Measurements from ENCODE around the gene IDI1.
"Not testable (repeated sequence)": the region's sequence is repeated elsewhere in the genome, so short reads cannot be mapped to it uniquely, and the experiment has no call there.

Gene IDI1

GRCh38 chr10:1010703-1011102 is 38.2 kb downstream of the IDI1 start:
- DNase-seq (ENCODE audit: low read depth) = no peak
- TF ChIP-seq, protein P1, sequence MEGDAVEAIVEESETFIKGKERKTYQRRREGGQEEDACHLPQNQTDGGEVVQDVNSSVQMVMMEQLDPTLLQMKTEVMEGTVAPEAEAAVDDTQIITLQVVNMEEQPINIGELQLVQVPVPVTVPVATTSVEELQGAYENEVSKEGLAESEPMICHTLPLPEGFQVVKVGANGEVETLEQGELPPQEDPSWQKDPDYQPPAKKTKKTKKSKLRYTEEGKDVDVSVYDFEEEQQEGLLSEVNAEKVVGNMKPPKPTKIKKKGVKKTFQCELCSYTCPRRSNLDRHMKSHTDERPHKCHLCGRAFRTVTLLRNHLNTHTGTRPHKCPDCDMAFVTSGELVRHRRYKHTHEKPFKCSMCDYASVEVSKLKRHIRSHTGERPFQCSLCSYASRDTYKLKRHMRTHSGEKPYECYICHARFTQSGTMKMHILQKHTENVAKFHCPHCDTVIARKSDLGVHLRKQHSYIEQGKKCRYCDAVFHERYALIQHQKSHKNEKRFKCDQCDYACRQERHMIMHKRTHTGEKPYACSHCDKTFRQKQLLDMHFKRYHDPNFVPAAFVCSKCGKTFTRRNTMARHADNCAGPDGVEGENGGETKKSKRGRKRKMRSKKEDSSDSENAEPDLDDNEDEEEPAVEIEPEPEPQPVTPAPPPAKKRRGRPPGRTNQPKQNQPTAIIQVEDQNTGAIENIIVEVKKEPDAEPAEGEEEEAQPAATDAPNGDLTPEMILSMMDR (IDR thresholded peaks at IDR 0.05; ENCODE audit: low read length, missing control alignments) = no peak
- H3K4me3 ChIP-seq (replicated peaks; ENCODE audit: low read depth, low read length) = no peak overlapping the region

DNA sequence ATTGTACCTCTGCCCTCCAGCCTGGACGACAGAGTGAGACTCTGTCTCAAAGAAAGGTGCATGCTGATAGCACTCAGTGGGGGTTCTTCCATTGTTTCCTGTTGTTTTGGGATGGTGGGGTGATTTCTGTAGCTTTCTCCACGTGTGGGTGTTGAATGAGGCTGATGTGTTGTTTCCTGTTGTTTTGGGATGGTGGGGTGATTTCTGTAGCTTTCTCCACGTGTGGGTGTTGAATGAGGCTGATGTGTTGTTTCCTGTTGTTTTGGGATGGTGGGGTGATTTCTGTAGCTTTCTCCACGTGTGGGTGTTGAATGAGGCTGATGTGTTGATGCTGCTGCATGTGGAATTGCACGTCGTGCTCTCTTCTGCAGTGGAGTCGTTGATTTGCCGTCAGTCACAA is 39.0 kb downstream of the IDI1 start:
- not testable (repeated sequence) for H3K4me3 ChIP-seq (replicated peaks; ENCODE audit: low read depth, low read length); DNase-seq (ENCODE audit: low read depth)

- TF ChIP-seq, protein P1 (IDR thresholded peaks at IDR 0.05; ENCODE audit: low read length, missing control alignments) = no peak
- no peak overlapping the region for H3K4me3 ChIP-seq (replicated peaks; ENCODE audit: low read depth, low read length)
- DNase-seq (ENCODE audit: low read depth) = no peak
Measured at GRCh38 chr10:1009071-1009494, 39.8 kb downstream of the IDI1 start.

DNA sequence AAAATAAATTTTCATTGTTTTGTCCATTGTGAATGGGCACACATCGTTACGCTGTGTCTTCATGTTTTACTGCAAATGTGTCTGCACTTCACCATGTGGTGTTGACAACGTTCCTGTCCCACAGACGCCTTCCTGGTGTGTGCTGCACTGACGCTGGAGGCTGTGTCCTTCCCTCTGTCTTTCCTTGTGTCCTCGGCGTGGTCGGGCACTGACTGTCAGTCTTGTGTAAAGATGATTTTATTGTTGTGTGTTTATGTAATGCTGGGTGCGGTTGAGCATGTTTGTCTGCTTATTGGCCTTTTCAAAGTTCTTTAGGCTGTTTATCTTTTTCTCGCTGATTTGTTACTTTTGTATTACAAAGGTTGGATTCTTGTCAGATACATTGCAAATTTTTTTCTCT is 41.3 kb downstream of the IDI1 start:
- TF ChIP-seq, protein P1 (IDR thresholded peaks at IDR 0.05; ENCODE audit: low read length, missing control alignments) = no peak
- no peak overlapping the region for H3K4me3 ChIP-seq (replicated peaks; ENCODE audit: low read depth, low read length)
- DNase-seq (ENCODE audit: low read depth) = no peak

- TF ChIP-seq, protein P1 (IDR thresholded peaks at IDR 0.05; ENCODE audit: low read length, missing control alignments) = no peak
- no peak overlapping the region for H3K4me3 ChIP-seq (replicated peaks; ENCODE audit: low read depth, low read length)
- DNase-seq (ENCODE audit: low read depth) = no peak
Measured at GRCh38 chr10:1006573-1006972, 42.3 kb downstream of the IDI1 start.

- TF ChIP-seq, protein P1 (IDR thresholded peaks at IDR 0.05; ENCODE audit: low read length, missing control alignments) = no peak
- no peak overlapping the region for H3K4me3 ChIP-seq (replicated peaks; ENCODE audit: low read depth, low read length)
- no peak for DNase-seq (ENCODE audit: low read depth)
Measured at GRCh38 chr10:1003884-1004670, 44.8 kb downstream of the IDI1 start.

DNA sequence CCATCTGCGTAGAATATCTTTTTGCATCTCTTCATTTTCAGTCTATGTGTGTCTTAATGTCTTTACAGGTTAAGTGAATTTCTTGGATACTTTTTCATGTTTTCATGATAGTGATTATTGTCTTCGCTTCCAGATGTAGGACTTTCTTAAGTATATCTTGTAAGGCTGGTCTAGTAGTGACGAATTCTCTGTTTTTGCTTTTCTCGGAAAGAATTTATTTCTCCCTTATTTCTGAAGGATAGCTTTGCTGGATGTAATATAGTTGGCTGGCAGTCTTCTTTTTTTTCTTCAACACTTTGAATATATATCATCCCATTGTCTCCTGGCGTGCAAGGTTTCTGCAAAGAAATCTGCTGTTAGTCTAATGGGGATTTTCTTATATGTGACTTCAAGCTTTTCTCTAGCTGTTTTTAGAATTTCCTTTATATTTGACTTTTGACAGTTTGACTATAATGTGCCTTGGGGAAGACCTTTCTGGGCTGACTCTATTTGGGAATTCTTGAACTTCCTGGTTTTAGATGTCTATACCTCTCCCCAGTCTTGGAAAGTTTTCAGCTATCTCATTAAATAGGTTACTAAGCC is 46.4 kb downstream of the IDI1 start:
- TF ChIP-seq, protein P1 (IDR thresholded peaks at IDR 0.05; ENCODE audit: low read length, missing control alignments) = no peak
- H3K4me3 ChIP-seq (replicated peaks; ENCODE audit: low read depth, low read length) = no peak overlapping the region
- DNase-seq (ENCODE audit: low read depth) = no peak

All from fibroblast of pulmonary artery (primary cell).